Panc1 (cell line): ENCODE measurements around the gene NELL2.

Experiments used
- CTCF ChIP-seq: fragments of 450-650 bp; IDR thresholded peaks from 2 replicates; pipeline ENCODE4 v1.5.1; 2017; ENCODE audit warnings: mild to moderate bottlenecking
- POLR2AphosphoS5 ChIP-seq: IDR thresholded peaks from 2 replicates; pipeline ENCODE4 v1.6.1; 2012; ENCODE audit warnings: mild to moderate bottlenecking, low read depth, low read length, moderate library complexity
- REST ChIP-seq, 2 experiments: IDR thresholded peaks; 2 replicates each; pipeline ENCODE4 v1.6.1; 2011 to 2012; ENCODE audit warnings: low read depth in 2 of 2, control low read depth in 1 of 2, low read length in 1 of 2, mild to moderate bottlenecking in 1 of 2, moderate library complexity in 1 of 2; ENCODE audit not compliant: insufficient read depth in 1 of 2
- SIN3A ChIP-seq: IDR thresholded peaks from 2 replicates; pipeline ENCODE4 v1.6.1; 2012; ENCODE audit warnings: low read depth, mild to moderate bottlenecking, low read length, moderate library complexity, borderline replicate concordance; ENCODE audit not compliant: insufficient read depth

- TF ChIP-seq CTCF (no peak), POLR2AphosphoS5 (no peak), SIN3A (no peak), REST (IDR thresholded peaks at IDR 0.05; ENCODE audit: insufficient read depth in 1 of 2, low read depth in 2 of 2, low read length in 1 of 2) (no peak)
Measured at GRCh38 chr12:44827832-44828438, 48.2 kb downstream of the NELL2 start.
